Measurements from ENCODE around the gene SORCS2.

The SORCS2 gene

DNA sequence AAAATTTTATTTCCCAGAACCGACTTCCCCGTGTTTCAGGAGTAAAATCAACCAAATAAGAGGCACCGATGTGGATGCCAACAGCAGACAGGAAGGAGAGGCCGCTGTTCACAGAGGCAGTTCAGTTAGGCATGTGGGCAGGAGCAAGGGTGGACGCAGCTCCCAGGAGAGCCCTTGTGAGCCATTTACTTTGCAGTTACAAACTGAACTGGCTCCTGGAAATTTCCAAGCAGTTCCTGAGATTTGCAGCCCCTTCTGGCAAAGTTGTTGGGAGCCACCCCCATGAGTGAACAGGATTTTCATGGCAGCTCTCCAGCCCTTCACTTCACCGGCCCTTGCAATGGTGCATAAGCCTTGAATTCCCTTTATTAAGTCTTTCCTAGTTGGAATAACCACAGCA, 558.2 kb downstream of the SORCS2 start:
- H3K9ac ChIP-seq (ENCODE audit: low read length) = no peak overlapping the region
- no peaks in the 10 kb centered on the region for H3K36me3 ChIP-seq (ENCODE audit: insufficient read depth, low read length)
- no peak overlapping the region for H3K27ac ChIP-seq (ENCODE audit: low read depth, low read length, poor library complexity, severe bottlenecking)
- H4K20me1 ChIP-seq (ENCODE audit: insufficient read depth, low read length) = no peaks in the 10 kb centered on the region
- no peaks in the 10 kb centered on the region for H3F3A ChIP-seq (ENCODE audit: insufficient read depth, low read length)
- no peaks in the 10 kb centered on the region for H3K79me2 ChIP-seq (ENCODE audit: insufficient read depth, low read length)
- no peaks in the 10 kb centered on the region for H3K4me1 ChIP-seq (ENCODE audit: insufficient read depth, low read length, severe bottlenecking)
- H3K9me2 ChIP-seq (ENCODE audit: low read depth, low read length) = no peaks in the 10 kb centered on the region
- H3K27me3 ChIP-seq (ENCODE audit: insufficient read depth, low read length) = no peaks in the 10 kb centered on the region
- no peak overlapping the region for H2AFZ ChIP-seq (ENCODE audit: low read length)
- TF ChIP-seq, protein P1, sequence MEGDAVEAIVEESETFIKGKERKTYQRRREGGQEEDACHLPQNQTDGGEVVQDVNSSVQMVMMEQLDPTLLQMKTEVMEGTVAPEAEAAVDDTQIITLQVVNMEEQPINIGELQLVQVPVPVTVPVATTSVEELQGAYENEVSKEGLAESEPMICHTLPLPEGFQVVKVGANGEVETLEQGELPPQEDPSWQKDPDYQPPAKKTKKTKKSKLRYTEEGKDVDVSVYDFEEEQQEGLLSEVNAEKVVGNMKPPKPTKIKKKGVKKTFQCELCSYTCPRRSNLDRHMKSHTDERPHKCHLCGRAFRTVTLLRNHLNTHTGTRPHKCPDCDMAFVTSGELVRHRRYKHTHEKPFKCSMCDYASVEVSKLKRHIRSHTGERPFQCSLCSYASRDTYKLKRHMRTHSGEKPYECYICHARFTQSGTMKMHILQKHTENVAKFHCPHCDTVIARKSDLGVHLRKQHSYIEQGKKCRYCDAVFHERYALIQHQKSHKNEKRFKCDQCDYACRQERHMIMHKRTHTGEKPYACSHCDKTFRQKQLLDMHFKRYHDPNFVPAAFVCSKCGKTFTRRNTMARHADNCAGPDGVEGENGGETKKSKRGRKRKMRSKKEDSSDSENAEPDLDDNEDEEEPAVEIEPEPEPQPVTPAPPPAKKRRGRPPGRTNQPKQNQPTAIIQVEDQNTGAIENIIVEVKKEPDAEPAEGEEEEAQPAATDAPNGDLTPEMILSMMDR (IDR thresholded peaks at IDR 0.05; ENCODE audit: low read length) = no peak
- TF ChIP-seq EZH2 (IDR thresholded peaks at IDR 0.05; ENCODE audit: borderline replicate concordance, low read length) = no peak
- H3K9me3 ChIP-seq (ENCODE audit: low read length) = no peaks in the 10 kb centered on the region
- H3K4me3 ChIP-seq (ENCODE audit: low read depth, low read length, poor library complexity, severe bottlenecking) = no peak overlapping the region
- no peak overlapping the region for H3K4me2 ChIP-seq (ENCODE audit: low read length)

- H3K79me2 ChIP-seq (ENCODE audit: insufficient read depth, low read length) = no peaks in the 10 kb centered on the region
- H3F3A ChIP-seq (ENCODE audit: insufficient read depth, low read length) = no peaks in the 10 kb centered on the region
- no peak overlapping the region for H3K27ac ChIP-seq (ENCODE audit: low read depth, low read length, poor library complexity, severe bottlenecking)
- H4K20me1 ChIP-seq (ENCODE audit: insufficient read depth, low read length) = no peaks in the 10 kb centered on the region
- no peaks in the 10 kb centered on the region for H3K27me3 ChIP-seq (ENCODE audit: insufficient read depth, low read length)
- no peak overlapping the region for H3K4me3 ChIP-seq (ENCODE audit: low read depth, low read length, poor library complexity, severe bottlenecking)
- no peaks in the 10 kb centered on the region for H3K9me3 ChIP-seq (ENCODE audit: low read length)
- H3K4me1 ChIP-seq (ENCODE audit: insufficient read depth, low read length, severe bottlenecking) = no peaks in the 10 kb centered on the region
- H3K4me2 ChIP-seq (ENCODE audit: low read length) = no peak overlapping the region
- H3K36me3 ChIP-seq (ENCODE audit: insufficient read depth, low read length) = no peaks in the 10 kb centered on the region
- H3K9me2 ChIP-seq (ENCODE audit: low read depth, low read length) = no peaks in the 10 kb centered on the region
- no peak overlapping the region for H3K9ac ChIP-seq (ENCODE audit: low read length)
- H2AFZ ChIP-seq (ENCODE audit: low read length) = no peak overlapping the region
- TF ChIP-seq, protein P1 (IDR thresholded peaks at IDR 0.05; ENCODE audit: low read length) = no peak
- TF ChIP-seq EZH2 (IDR thresholded peaks at IDR 0.05; ENCODE audit: borderline replicate concordance, low read length) = no peak
Observed at GRCh38 chr4:7750972-7751371, 558.6 kb downstream of the SORCS2 start.

DNA sequence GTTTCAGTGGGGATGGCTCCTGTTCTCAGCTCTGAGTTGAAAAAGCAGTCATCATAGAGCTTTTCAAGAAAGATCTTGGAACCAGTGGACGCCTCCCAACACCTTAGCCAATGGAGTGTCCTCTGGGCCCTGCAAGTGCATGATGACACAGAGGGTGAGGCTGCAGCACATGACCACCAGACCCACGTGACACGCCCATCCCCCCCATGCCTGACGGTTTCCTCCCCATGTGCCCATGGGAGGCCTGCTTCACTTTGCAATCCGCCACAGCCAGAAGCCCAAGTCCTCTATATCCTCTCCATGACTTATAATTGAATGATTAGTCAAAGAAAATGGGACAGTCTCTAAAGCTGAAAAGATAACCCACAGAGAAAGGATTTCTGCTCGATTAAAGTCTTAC, 560.3 kb downstream of the SORCS2 start:
- TF ChIP-seq, protein P1 (IDR thresholded peaks at IDR 0.05; ENCODE audit: low read length) = no peak
- TF ChIP-seq EZH2 (IDR thresholded peaks at IDR 0.05; ENCODE audit: borderline replicate concordance, low read length) = no peak
- Histone ChIP-seq H3K27me3 (ENCODE audit: insufficient read depth, low read length) (no peaks in the 10 kb centered on the region), H3K79me2 (ENCODE audit: insufficient read depth, low read length) (no peaks in the 10 kb centered on the region), H3K9ac (ENCODE audit: low read length) (no peak overlapping the region), H3K4me3 (ENCODE audit: low read depth, low read length, poor library complexity, severe bottlenecking) (no peak overlapping the region), H2AFZ (ENCODE audit: low read length) (no peak overlapping the region), H3K9me3 (ENCODE audit: low read length) (no peaks in the 10 kb centered on the region), H3K9me2 (ENCODE audit: low read depth, low read length) (no peaks in the 10 kb centered on the region), H3K27ac (ENCODE audit: low read depth, low read length, poor library complexity, severe bottlenecking) (no peak overlapping the region), H3K4me1 (ENCODE audit: insufficient read depth, low read length, severe bottlenecking) (no peaks in the 10 kb centered on the region), H3K4me2 (ENCODE audit: low read length) (no peak overlapping the region), H3K36me3 (ENCODE audit: insufficient read depth, low read length) (no peaks in the 10 kb centered on the region), H3F3A (ENCODE audit: insufficient read depth, low read length) (no peaks in the 10 kb centered on the region), H4K20me1 (ENCODE audit: insufficient read depth, low read length) (no peaks in the 10 kb centered on the region)

Measured in OCI-LY1 (cell line).